Ureter (tissue), 1 donor: ENCODE measurements around the gene GALNS. TPM values are rescaled to one million over a fixed set of nuclear protein-coding genes. Genes with fewer than 3 reads are reported as not detected.

Experiments
- DNase-seq: peaks from one replicate; pipeline ENCODE4 v3.0.0-alpha.2; 2020; ENCODE audit warnings: low spot score
- total RNA-seq: library from RNA; stranded (reverse); gene quantifications from one replicate; pipeline ENCODE4 v1.2.4, GENCODE V29; 2023
- donor health status: DM: yes; HTN: yes; CAD: no.

The GALNS gene
- total RNA-seq, 1 donor from 2014 or later, result 44.4 TPM

GRCh38 chr16:88770461-88771293, 86.1 kb downstream of the GALNS start:
- peak; percentile 86 for DNase-seq

GRCh38 chr16:88769617-88770460, 86.9 kb downstream of the GALNS start:
- DNase-seq, result peak; percentile 67

GRCh38 chr16:88768071-88768783, 88.5 kb downstream of the GALNS start:
- DNase-seq, result no peak

GRCh38 chr16:88767546-88768070, 89.1 kb downstream of the GALNS start:
- no peak for DNase-seq

GRCh38 chr16:88766975-88767374, 89.8 kb downstream of the GALNS start:
- DNase-seq, result no peak

GRCh38 chr16:88764913-88765349, 91.8 kb downstream of the GALNS start:
- peak; percentile 82 for DNase-seq

GRCh38 chr16:88764080-88764479, 92.7 kb downstream of the GALNS start:
- no peak for DNase-seq

Other genes starting within 250 kb of the GALNS start
- gene IL17C, start 218.4 kb downstream of the GALNS start, total RNA-seq, result not detected
- 279 TPM for gene CYBA, start 205.9 kb downstream of the GALNS start, total RNA-seq
- 43.9 TPM for gene MVD, start 193.9 kb downstream of the GALNS start, total RNA-seq
- gene SNAI3, start 170.4 kb downstream of the GALNS start, total RNA-seq, result 1.8 TPM
- 22.8 TPM for gene RNF166, start 150.5 kb downstream of the GALNS start, total RNA-seq
- gene CTU2, start 150.4 kb downstream of the GALNS start, total RNA-seq, result 25.2 TPM
- 144 TPM for gene PIEZO1, start 71.7 kb downstream of the GALNS start, total RNA-seq
- 2.1 TPM for gene CDT1, start 53.2 kb downstream of the GALNS start, total RNA-seq
- 152 TPM for gene APRT, start 45.0 kb downstream of the GALNS start, total RNA-seq
- gene TRAPPC2L, start 180 bp upstream of the GALNS start, total RNA-seq, result 55.3 TPM
- not detected for gene PABPN1L, start 9.7 kb upstream of the GALNS start, total RNA-seq
- 11.2 TPM for gene CBFA2T3, start 120.3 kb upstream of the GALNS start, total RNA-seq
- gene ACSF3, start 236.9 kb upstream of the GALNS start, total RNA-seq, result 51.7 TPM